Measurements from ENCODE around the gene SACM1L.
A peak's percentile ranks its signal among the peaks of the same experiment; 100 is the strongest.

SACM1L gene

DNA sequence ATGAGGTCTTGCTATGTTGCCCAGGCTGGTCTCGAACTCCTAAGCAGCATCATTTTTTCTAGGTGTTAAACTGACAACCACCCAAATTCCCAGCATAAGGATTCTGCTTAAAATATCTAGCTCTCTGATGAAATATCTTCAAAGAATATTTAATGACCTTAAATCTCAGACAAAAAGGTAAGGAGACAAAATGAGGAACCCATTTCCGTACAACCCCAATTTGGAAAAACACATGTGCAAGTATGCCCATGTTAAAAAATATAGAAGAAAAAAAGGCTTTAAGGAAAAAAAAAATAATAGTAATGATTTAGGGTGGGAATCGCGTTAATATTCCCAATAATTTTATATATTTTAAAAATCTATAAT lies 1.4 kb upstream of the SACM1L start:
- TF ChIP-seq ZNF565 (CRISPR knock-in tag; conservative IDR thresholded peaks at IDR 0.05; ENCODE audit: low read depth) (no peak), TCF4 (CRISPR knock-in tag; IDR thresholded peaks at IDR 0.05; ENCODE audit: borderline replicate concordance) (no peak), SNAI2 (CRISPR knock-in tag; IDR thresholded peaks at IDR 0.05) (no peak), ARNTL (CRISPR knock-in tag; IDR thresholded peaks at IDR 0.05; ENCODE audit: borderline replicate concordance, low read depth) (no peak), GLIS3 (CRISPR knock-in tag; IDR thresholded peaks at IDR 0.05) (no peak), PPARA (CRISPR knock-in tag; IDR thresholded peaks at IDR 0.05; ENCODE audit: borderline replicate concordance) (no peak), RARB (CRISPR knock-in tag; IDR thresholded peaks at IDR 0.05) (no peak), TOX (CRISPR knock-in tag; IDR thresholded peaks at IDR 0.05; ENCODE audit: borderline replicate concordance) (no peak), ZNF8 (CRISPR knock-in tag; IDR thresholded peaks at IDR 0.05) (no peak), ZFP3 (CRISPR knock-in tag; IDR thresholded peaks at IDR 0.05) (no peak), ZFP30 (CRISPR knock-in tag; IDR thresholded peaks at IDR 0.05) (no peak), ISL1 (CRISPR knock-in tag; IDR thresholded peaks at IDR 0.05) (no peak), BACH2 (CRISPR knock-in tag; IDR thresholded peaks at IDR 0.05; ENCODE audit: borderline replicate concordance) (no peak), CSDC2 (CRISPR knock-in tag; IDR thresholded peaks at IDR 0.05) (no peak), ZC3H10 (CRISPR knock-in tag; IDR thresholded peaks at IDR 0.05) (no peak)
- TF ChIP-seq, protein P1, sequence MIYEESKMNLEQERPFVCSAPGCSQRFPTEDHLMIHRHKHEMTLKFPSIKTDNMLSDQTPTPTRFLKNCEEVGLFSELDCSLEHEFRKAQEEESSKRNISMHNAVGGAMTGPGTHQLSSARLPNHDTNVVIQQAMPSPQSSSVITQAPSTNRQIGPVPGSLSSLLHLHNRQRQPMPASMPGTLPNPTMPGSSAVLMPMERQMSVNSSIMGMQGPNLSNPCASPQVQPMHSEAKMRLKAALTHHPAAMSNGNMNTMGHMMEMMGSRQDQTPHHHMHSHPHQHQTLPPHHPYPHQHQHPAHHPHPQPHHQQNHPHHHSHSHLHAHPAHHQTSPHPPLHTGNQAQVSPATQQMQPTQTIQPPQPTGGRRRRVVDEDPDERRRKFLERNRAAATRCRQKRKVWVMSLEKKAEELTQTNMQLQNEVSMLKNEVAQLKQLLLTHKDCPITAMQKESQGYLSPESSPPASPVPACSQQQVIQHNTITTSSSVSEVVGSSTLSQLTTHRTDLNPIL (CRISPR knock-in tag; IDR thresholded peaks at IDR 0.05; ENCODE audit: low read depth), result no peak
- TF ChIP-seq, protein P2, sequence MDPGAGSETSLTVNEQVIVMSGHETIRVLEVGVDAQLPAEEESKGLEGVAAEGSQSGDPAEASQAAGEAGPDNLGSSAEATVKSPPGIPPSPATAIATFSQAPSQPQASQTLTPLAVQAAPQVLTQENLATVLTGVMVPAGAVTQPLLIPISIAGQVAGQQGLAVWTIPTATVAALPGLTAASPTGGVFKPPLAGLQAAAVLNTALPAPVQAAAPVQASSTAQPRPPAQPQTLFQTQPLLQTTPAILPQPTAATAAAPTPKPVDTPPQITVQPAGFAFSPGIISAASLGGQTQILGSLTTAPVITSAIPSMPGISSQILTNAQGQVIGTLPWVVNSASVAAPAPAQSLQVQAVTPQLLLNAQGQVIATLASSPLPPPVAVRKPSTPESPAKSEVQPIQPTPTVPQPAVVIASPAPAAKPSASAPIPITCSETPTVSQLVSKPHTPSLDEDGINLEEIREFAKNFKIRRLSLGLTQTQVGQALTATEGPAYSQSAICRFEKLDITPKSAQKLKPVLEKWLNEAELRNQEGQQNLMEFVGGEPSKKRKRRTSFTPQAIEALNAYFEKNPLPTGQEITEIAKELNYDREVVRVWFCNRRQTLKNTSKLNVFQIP (CRISPR knock-in tag; IDR thresholded peaks at IDR 0.05; ENCODE audit: borderline replicate concordance, low read depth), result no peak
- TF ChIP-seq, protein P3, sequence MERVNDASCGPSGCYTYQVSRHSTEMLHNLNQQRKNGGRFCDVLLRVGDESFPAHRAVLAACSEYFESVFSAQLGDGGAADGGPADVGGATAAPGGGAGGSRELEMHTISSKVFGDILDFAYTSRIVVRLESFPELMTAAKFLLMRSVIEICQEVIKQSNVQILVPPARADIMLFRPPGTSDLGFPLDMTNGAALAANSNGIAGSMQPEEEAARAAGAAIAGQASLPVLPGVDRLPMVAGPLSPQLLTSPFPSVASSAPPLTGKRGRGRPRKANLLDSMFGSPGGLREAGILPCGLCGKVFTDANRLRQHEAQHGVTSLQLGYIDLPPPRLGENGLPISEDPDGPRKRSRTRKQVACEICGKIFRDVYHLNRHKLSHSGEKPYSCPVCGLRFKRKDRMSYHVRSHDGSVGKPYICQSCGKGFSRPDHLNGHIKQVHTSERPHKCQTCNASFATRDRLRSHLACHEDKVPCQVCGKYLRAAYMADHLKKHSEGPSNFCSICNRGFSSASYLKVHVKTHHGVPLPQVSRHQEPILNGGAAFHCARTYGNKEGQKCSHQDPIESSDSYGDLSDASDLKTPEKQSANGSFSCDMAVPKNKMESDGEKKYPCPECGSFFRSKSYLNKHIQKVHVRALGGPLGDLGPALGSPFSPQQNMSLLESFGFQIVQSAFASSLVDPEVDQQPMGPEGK (CRISPR knock-in tag; IDR thresholded peaks at IDR 0.05; ENCODE audit: borderline replicate concordance), result no peak
- TF ChIP-seq, protein P4, sequence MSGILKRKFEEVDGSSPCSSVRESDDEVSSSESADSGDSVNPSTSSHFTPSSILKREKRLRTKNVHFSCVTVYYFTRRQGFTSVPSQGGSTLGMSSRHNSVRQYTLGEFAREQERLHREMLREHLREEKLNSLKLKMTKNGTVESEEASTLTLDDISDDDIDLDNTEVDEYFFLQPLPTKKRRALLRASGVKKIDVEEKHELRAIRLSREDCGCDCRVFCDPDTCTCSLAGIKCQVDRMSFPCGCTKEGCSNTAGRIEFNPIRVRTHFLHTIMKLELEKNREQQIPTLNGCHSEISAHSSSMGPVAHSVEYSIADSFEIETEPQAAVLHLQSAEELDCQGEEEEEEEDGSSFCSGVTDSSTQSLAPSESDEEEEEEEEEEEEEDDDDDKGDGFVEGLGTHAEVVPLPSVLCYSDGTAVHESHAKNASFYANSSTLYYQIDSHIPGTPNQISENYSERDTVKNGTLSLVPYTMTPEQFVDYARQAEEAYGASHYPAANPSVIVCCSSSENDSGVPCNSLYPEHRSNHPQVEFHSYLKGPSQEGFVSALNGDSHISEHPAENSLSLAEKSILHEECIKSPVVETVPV (CRISPR knock-in tag; IDR thresholded peaks at IDR 0.05), result no peak
- TF ChIP-seq, protein P5, sequence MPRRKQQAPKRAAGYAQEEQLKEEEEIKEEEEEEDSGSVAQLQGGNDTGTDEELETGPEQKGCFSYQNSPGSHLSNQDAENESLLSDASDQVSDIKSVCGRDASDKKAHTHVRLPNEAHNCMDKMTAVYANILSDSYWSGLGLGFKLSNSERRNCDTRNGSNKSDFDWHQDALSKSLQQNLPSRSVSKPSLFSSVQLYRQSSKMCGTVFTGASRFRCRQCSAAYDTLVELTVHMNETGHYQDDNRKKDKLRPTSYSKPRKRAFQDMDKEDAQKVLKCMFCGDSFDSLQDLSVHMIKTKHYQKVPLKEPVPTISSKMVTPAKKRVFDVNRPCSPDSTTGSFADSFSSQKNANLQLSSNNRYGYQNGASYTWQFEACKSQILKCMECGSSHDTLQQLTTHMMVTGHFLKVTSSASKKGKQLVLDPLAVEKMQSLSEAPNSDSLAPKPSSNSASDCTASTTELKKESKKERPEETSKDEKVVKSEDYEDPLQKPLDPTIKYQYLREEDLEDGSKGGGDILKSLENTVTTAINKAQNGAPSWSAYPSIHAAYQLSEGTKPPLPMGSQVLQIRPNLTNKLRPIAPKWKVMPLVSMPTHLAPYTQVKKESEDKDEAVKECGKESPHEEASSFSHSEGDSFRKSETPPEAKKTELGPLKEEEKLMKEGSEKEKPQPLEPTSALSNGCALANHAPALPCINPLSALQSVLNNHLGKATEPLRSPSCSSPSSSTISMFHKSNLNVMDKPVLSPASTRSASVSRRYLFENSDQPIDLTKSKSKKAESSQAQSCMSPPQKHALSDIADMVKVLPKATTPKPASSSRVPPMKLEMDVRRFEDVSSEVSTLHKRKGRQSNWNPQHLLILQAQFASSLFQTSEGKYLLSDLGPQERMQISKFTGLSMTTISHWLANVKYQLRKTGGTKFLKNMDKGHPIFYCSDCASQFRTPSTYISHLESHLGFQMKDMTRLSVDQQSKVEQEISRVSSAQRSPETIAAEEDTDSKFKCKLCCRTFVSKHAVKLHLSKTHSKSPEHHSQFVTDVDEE (CRISPR knock-in tag; IDR thresholded peaks at IDR 0.05), result no peak
- no peak for ATAC-seq

DNA sequence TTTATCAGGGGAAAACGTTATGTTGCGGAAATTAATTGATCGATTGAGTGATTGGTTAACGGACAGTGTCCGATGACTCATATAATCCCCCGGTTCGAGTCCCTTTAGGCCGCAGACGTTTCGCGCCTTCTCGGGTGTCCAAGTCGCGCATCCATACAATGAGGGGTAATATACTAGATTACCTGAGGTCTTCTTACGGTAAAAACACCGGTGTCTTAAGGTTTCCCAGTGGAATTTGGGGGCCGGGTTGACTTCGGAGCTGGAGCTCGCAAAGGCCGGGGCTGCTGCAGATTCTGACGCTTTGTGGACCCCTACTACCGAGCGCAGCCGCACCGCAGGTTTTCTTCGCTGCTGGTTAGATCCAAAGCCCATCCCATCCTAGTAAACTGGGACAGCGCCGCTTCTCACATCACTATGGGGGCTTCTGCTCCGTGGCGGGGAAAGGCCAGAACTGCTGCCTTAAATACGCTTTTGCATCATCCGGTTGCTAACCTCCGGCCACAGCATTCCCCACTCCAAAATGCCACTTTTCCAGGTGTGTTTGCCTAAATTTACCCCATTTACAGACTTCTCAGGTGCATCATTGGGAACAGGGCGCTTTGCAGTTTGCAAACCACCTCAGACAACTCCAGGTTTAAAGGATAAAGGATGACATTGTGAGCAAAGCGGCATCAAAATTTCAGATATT lies 858 bp upstream of the SACM1L start:
- ATAC-seq, result peak; percentile 56
- TF ChIP-seq, protein P4 (CRISPR knock-in tag; IDR thresholded peaks at IDR 0.05), result no peak
- TF ChIP-seq ISL1 (CRISPR knock-in tag; IDR thresholded peaks at IDR 0.05), result no peak
- TF ChIP-seq TOX (CRISPR knock-in tag; IDR thresholded peaks at IDR 0.05; ENCODE audit: borderline replicate concordance), result no peak
- TF ChIP-seq ESRRG (CRISPR knock-in tag; IDR thresholded peaks at IDR 0.05), result no peak
- TF ChIP-seq, protein P1 (CRISPR knock-in tag; IDR thresholded peaks at IDR 0.05; ENCODE audit: low read depth), result no peak
- no peak for TF ChIP-seq ZFP30 (CRISPR knock-in tag; IDR thresholded peaks at IDR 0.05)
- no peak for TF ChIP-seq ARNTL (CRISPR knock-in tag; IDR thresholded peaks at IDR 0.05; ENCODE audit: borderline replicate concordance, low read depth)
- TF ChIP-seq TCF4 (CRISPR knock-in tag; IDR thresholded peaks at IDR 0.05; ENCODE audit: borderline replicate concordance), result no peak
- no peak for TF ChIP-seq ZNF8 (CRISPR knock-in tag; IDR thresholded peaks at IDR 0.05)
- TF ChIP-seq ZNF565 (CRISPR knock-in tag; conservative IDR thresholded peaks at IDR 0.05; ENCODE audit: low read depth), result no peak
- no peak for TF ChIP-seq ZNF70 (CRISPR knock-in tag; IDR thresholded peaks at IDR 0.05)
- TF ChIP-seq SNAI2 (CRISPR knock-in tag; IDR thresholded peaks at IDR 0.05), result no peak
- TF ChIP-seq CSDC2 (CRISPR knock-in tag; IDR thresholded peaks at IDR 0.05), result no peak
- TF ChIP-seq, protein P3 (CRISPR knock-in tag; IDR thresholded peaks at IDR 0.05; ENCODE audit: borderline replicate concordance), result no peak
- TF ChIP-seq PPARA (CRISPR knock-in tag; IDR thresholded peaks at IDR 0.05; ENCODE audit: borderline replicate concordance), result no peak
